HEK293 (cell line): Measurements from ENCODE around the gene ANKRD65.

Experiments
- ATF2 ChIP-seq: fragments of 450-650 bp; formaldehyde crosslinking; IDR thresholded peaks from 2 replicates; pipeline ENCODE4 v1.5.1; 2016; ENCODE audit warnings: missing biosample characterization, missing genetic modification characterization, low read depth
- GFI1B ChIP-seq: fragments of 450-650 bp; formaldehyde crosslinking; IDR thresholded peaks from 2 replicates; pipeline ENCODE4 v1.5.1; 2016; ENCODE audit warnings: missing biosample characterization, missing genetic modification characterization
- GLI2 ChIP-seq: fragments of 450-650 bp; formaldehyde crosslinking; IDR thresholded peaks from 2 replicates; pipeline ENCODE4; 2017; ENCODE audit warnings: missing biosample characterization, missing genetic modification characterization, low read depth, borderline replicate concordance
- GLIS2 ChIP-seq: fragments of 450-650 bp; formaldehyde crosslinking; IDR thresholded peaks from 2 replicates; pipeline ENCODE4 v1.5.1; 2016; ENCODE audit warnings: missing biosample characterization, missing genetic modification characterization
- KLF1 ChIP-seq: fragments of 450-650 bp; formaldehyde crosslinking; IDR thresholded peaks from 2 replicates; pipeline ENCODE4 v1.5.1; 2016; ENCODE audit warnings: missing biosample characterization, missing genetic modification characterization
- MZF1 ChIP-seq: fragments of 450-650 bp; formaldehyde crosslinking; IDR thresholded peaks from 2 replicates; pipeline ENCODE4 v1.5.1; 2017; ENCODE audit warnings: missing biosample characterization, missing genetic modification characterization, borderline replicate concordance
- PRDM4 ChIP-seq: fragments of 450-650 bp; formaldehyde crosslinking; IDR thresholded peaks from 2 replicates; pipeline ENCODE4 v1.5.1; 2017; ENCODE audit warnings: missing biosample characterization, missing genetic modification characterization
- SP3 ChIP-seq: fragments of 450-650 bp; formaldehyde crosslinking; IDR thresholded peaks from 2 replicates; pipeline ENCODE4 v1.5.1; 2016; ENCODE audit warnings: missing biosample characterization, missing genetic modification characterization
- TRIM28 ChIP-seq: IDR thresholded peaks from 2 replicates; pipeline ENCODE4 v1.6.1; 2011; ENCODE audit warnings: low read length, control low read depth, borderline replicate concordance
- ZBTB10 ChIP-seq: fragments of 450-650 bp; formaldehyde crosslinking; IDR thresholded peaks from 2 replicates; pipeline ENCODE4 v1.5.1; 2016; ENCODE audit warnings: missing biosample characterization, missing genetic modification characterization
- ZFP3 ChIP-seq: fragments of 450-650 bp; formaldehyde crosslinking; IDR thresholded peaks from 2 replicates; pipeline ENCODE4 v1.5.1; 2016; ENCODE audit warnings: low read depth, missing biosample characterization, missing genetic modification characterization
- ZIC2 ChIP-seq: fragments of 450-650 bp; formaldehyde crosslinking; IDR thresholded peaks from 2 replicates; pipeline ENCODE4 v1.5.1; 2016; ENCODE audit warnings: missing biosample characterization, missing genetic modification characterization
- ZNF23 ChIP-seq: fragments of 450-650 bp; formaldehyde crosslinking; IDR thresholded peaks from 2 replicates; pipeline ENCODE4 v1.5.1; 2016; ENCODE audit warnings: missing biosample characterization, missing genetic modification characterization, borderline replicate concordance
- ZNF274 ChIP-seq, 2 experiments: fragments of 200-500 bp in 1 of 2; fragments of 450-650 bp in 1 of 2; sonication (Bioruptor generic) in 1 of 2; formaldehyde crosslinking in 1 of 2; IDR thresholded peaks; 2 replicates each; pipeline versions ENCODE4 v1.5.1 to v1.6.1; 2014 to 2016; ENCODE audit warnings: borderline replicate concordance in 1 of 2, inconsistent platforms in 1 of 2, low read length in 1 of 2, missing biosample characterization in 1 of 2, missing genetic modification characterization in 1 of 2
- ZNF350 ChIP-seq: fragments of 450-650 bp; formaldehyde crosslinking; IDR thresholded peaks from 2 replicates; pipeline ENCODE4 v1.5.0; 2017; ENCODE audit warnings: missing biosample characterization, mild to moderate bottlenecking, missing genetic modification characterization
- ZNF391 ChIP-seq: fragments of 450-650 bp; formaldehyde crosslinking; IDR thresholded peaks from 2 replicates; pipeline ENCODE4 v1.5.1; 2016; ENCODE audit warnings: low read depth, missing biosample characterization, missing genetic modification characterization, borderline replicate concordance
- ZNF426 ChIP-seq: fragments of 450-650 bp; formaldehyde crosslinking; IDR thresholded peaks from 2 replicates; pipeline ENCODE4 v1.5.1; 2017; ENCODE audit warnings: missing biosample characterization, missing genetic modification characterization, mild to moderate bottlenecking, inconsistent platforms, moderate library complexity
- ZNF518A ChIP-seq: fragments of 450-650 bp; formaldehyde crosslinking; conservative IDR thresholded peaks from 2 replicates; pipeline ENCODE4 v1.5.1; 2016; ENCODE audit warnings: low read depth, missing biosample characterization, missing genetic modification characterization
- ZNF544 ChIP-seq: fragments of 450-650 bp; formaldehyde crosslinking; IDR thresholded peaks from 2 replicates; pipeline ENCODE4 v1.5.0; 2017; ENCODE audit warnings: missing biosample characterization, missing genetic modification characterization
- ZNF548 ChIP-seq: fragments of 450-650 bp; formaldehyde crosslinking; IDR thresholded peaks from 2 replicates; pipeline ENCODE4 v1.5.1; 2016; ENCODE audit warnings: missing biosample characterization, missing genetic modification characterization
- ZNF561 ChIP-seq: fragments of 450-650 bp; IDR thresholded peaks from 2 replicates; pipeline ENCODE4 v1.5.1; 2018; ENCODE audit warnings: missing biosample characterization, missing genetic modification characterization, borderline replicate concordance
- ZNF596 ChIP-seq: fragments of 450-650 bp; IDR thresholded peaks from 2 replicates; pipeline ENCODE4 v1.5.0; 2018; ENCODE audit warnings: missing biosample characterization, mild to moderate bottlenecking, missing genetic modification characterization, moderate library complexity
- ZNF624 ChIP-seq: fragments of 450-650 bp; formaldehyde crosslinking; IDR thresholded peaks from 2 replicates; pipeline ENCODE4 v1.5.1; 2017; ENCODE audit warnings: missing biosample characterization, missing genetic modification characterization
- ZNF654 ChIP-seq: fragments of 450-650 bp; formaldehyde crosslinking; IDR thresholded peaks from 2 replicates; pipeline ENCODE4 v1.5.1; 2016; ENCODE audit warnings: low read depth, missing biosample characterization, missing genetic modification characterization
- ZSCAN18 ChIP-seq: fragments of 450-650 bp; formaldehyde crosslinking; IDR thresholded peaks from 2 replicates; pipeline ENCODE4 v1.5.1; 2016; ENCODE audit warnings: missing biosample characterization, missing genetic modification characterization

The ANKRD65 gene

GRCh38 chr1:1406821-1407635 lies 14.0 kb downstream of the ANKRD65 start, which contains the start of gene MRPL20 (continued):
- TF ChIP-seq ZNF548 (tag by site-specific recombination) (no peak), ZFP3 (tag by site-specific recombination) (no peak), GLIS2 (tag by site-specific recombination) (peak; percentile 85), KLF1 (tag by site-specific recombination) (peak; percentile 20), ZNF426 (tag by site-specific recombination) (no peak), ZNF561 (peak; percentile 53; the same call in 1 of the 2 replicates), SP3 (tag by site-specific recombination) (no peak; the same call in none of the 2 replicates), ZNF654 (tag by site-specific recombination) (no peak), PRDM4 (tag by site-specific recombination) (peak; percentile 36; the same call in 1 of the 2 replicates), ATF2 (tag by site-specific recombination) (no peak), ZNF624 (tag by site-specific recombination) (no peak), ZNF596 (no peak), ZIC2 (tag by site-specific recombination) (peak; percentile 37; the same call in 1 of the 2 replicates), GFI1B (tag by site-specific recombination) (no peak), ZNF518A (peak; percentile 99), ZNF274 (IDR thresholded peaks at IDR 0.05; ENCODE audit: low read length) (no peak), ZNF274 (tag by site-specific recombination; IDR thresholded peaks at IDR 0.05; ENCODE audit: borderline replicate concordance) (no peak), ZNF544 (tag by site-specific recombination) (no peak), ZNF350 (tag by site-specific recombination) (no peak), ZSCAN18 (no peak), TRIM28 (no peak; the same call in 1 of the 2 replicates), ZNF391 (tag by site-specific recombination) (no peak; the same call in 1 of the 2 replicates), ZBTB10 (peak; percentile 64), GLI2 (tag by site-specific recombination) (no peak), MZF1 (tag by site-specific recombination) (no peak), ZNF23 (no peak)
